Fibroblast of skin of right biceps (primary cell): ENCODE results near the gene TRIM28.
"Not testable (repeated sequence)": the region's sequence is repeated elsewhere in the genome, so short reads cannot be mapped to it uniquely, and the experiment has no call there.

Experiments used
- DNase-seq: peaks from one replicate; pipeline ENCODE4 v3.0.0-alpha.2; 2013

Gene TRIM28

GRCh38 chr19:58543826-58544590, at the start of gene TRIM28:
Gene TRIM28 (plus strand): TSS chr19:58544064. CDS start chr19:58544758, 694 bp downstream.
- peak; percentile 100 for DNase-seq

- no peak for DNase-seq
Observed at GRCh38 chr19:58497634-58498170, 46.2 kb upstream of the TRIM28 start.

GRCh38 chr19:58498316-58499020, 45.4 kb upstream of the TRIM28 start:
- no peak for DNase-seq

- peak; percentile 99 for DNase-seq
Observed at GRCh38 chr19:58499021-58499927, 44.6 kb upstream of the TRIM28 start.

- no peak for DNase-seq
Observed at GRCh38 chr19:58500242-58500641, 43.6 kb upstream of the TRIM28 start.

GRCh38 chr19:58507602-58508223, 36.2 kb upstream of the TRIM28 start:
- DNase-seq: not testable (repeated sequence)

GRCh38 chr19:58509731-58510083, 34.2 kb upstream of the TRIM28 start:
- DNase-seq: no peak

- no peak for DNase-seq
Observed at GRCh38 chr19:58510084-58510862, 33.6 kb upstream of the TRIM28 start.

GRCh38 chr19:58511353-58512208, 32.3 kb upstream of the TRIM28 start, which contains the start of gene SLC27A5:
Gene SLC27A5 (minus strand): TSS chr19:58511992. CDS start chr19:58511955, 37 bp downstream.
- no peak for DNase-seq

GRCh38 chr19:58513213-58513693, 30.6 kb upstream of the TRIM28 start:
- no peak for DNase-seq

- DNase-seq: peak; percentile 88
Observed at GRCh38 chr19:58513694-58514563, 29.9 kb upstream of the TRIM28 start.

- no peak for DNase-seq
Observed at GRCh38 chr19:58514564-58515022, 29.3 kb upstream of the TRIM28 start.

GRCh38 chr19:58515259-58515658, 28.6 kb upstream of the TRIM28 start:
- DNase-seq: no peak

- DNase-seq: no peak
Observed at GRCh38 chr19:58516246-58516836, 27.5 kb upstream of the TRIM28 start.

GRCh38 chr19:58516964-58517833, 26.7 kb upstream of the TRIM28 start:
- DNase-seq: no peak

- no peak for DNase-seq
Observed at GRCh38 chr19:58518256-58519086, 25.4 kb upstream of the TRIM28 start.

- peak; percentile 80 for DNase-seq
Observed at GRCh38 chr19:58519087-58519354, 24.8 kb upstream of the TRIM28 start.
